Occipital lobe (tissue), 2 donors: Measurements from ENCODE around the gene PEAK1. TPM values are rescaled to one million over a fixed set of nuclear protein-coding genes. Genes with fewer than 3 reads are reported as not detected.
A peak's percentile ranks its signal among the peaks of the same experiment; 100 is the strongest.

ENCODE experiments used
- DNase-seq: peaks from one replicate; lab custom pipeline; 2025; lab: John Stamatoyannopoulos, UW
- total RNA-seq: library from RNA; depleted of rRNA; stranded (reverse); fragments of >200 nt; gene quantifications from one replicate; pipeline ENCODE4 v1.2.3, GENCODE V29; 2014

Gene PEAK1
- total RNA-seq, 1 donor from 2014 or later = 25.4 TPM

GRCh38 chr15:77135181-77135580 is 284.7 kb downstream of the PEAK1 start:
- no peak for DNase-seq

GRCh38 chr15:77130315-77130930 is 289.5 kb downstream of the PEAK1 start:
- no peak for DNase-seq

- no peak for DNase-seq
These were observed 292.3 kb downstream of the PEAK1 start for GRCh38 chr15:77127626-77128025.

- DNase-seq = no peak
These were observed 293.2 kb downstream of the PEAK1 start for GRCh38 chr15:77126529-77127326.

GRCh38 chr15:77123854-77124253 is 296.1 kb downstream of the PEAK1 start:
- no peak for DNase-seq

GRCh38 chr15:77122576-77122975 is 297.3 kb downstream of the PEAK1 start:
- DNase-seq = no peak

GRCh38 chr15:77121599-77121998 is 298.3 kb downstream of the PEAK1 start:
- DNase-seq = no peak

GRCh38 chr15:77120576-77120975 is 299.3 kb downstream of the PEAK1 start:
- no peak for DNase-seq

GRCh38 chr15:77119446-77119845 is 300.5 kb downstream of the PEAK1 start:
- no peak for DNase-seq

GRCh38 chr15:77118882-77119321 is 301.0 kb downstream of the PEAK1 start:
- peak; percentile 41 for DNase-seq

GRCh38 chr15:77115179-77115578 is 304.7 kb downstream of the PEAK1 start:
- DNase-seq = no peak

- DNase-seq = no peak
These were observed 306.9 kb downstream of the PEAK1 start for GRCh38 chr15:77112838-77113504.

GRCh38 chr15:77111789-77112188 is 308.1 kb downstream of the PEAK1 start:
- DNase-seq = no peak

- DNase-seq = peak; percentile 24
These were observed 312.2 kb downstream of the PEAK1 start for GRCh38 chr15:77107531-77108355.

- no peak for DNase-seq
These were observed 312.8 kb downstream of the PEAK1 start for GRCh38 chr15:77107068-77107467.

- no peak for DNase-seq
These were observed 315.7 kb downstream of the PEAK1 start for GRCh38 chr15:77104155-77104554.

GRCh38 chr15:77099741-77100463 is 320.0 kb downstream of the PEAK1 start:
- no peak for DNase-seq

GRCh38 chr15:77098572-77098971 is 321.3 kb downstream of the PEAK1 start:
- DNase-seq = no peak

GRCh38 chr15:77097921-77098320 is 322.0 kb downstream of the PEAK1 start:
- no peak for DNase-seq

- DNase-seq = no peak
These were observed 322.6 kb downstream of the PEAK1 start for GRCh38 chr15:77097248-77097721.

- DNase-seq = no peak
These were observed 323.4 kb downstream of the PEAK1 start for GRCh38 chr15:77096541-77096940.
